ENCODE measurements around the gene SLC34A2. TPM values are rescaled to one million over a fixed set of nuclear protein-coding genes. Genes with fewer than 3 reads are reported as not detected.

The SLC34A2 gene
- polyA plus RNA-seq, 1 experiment: not detected

GRCh38 chr4:25667931-25668557, 12.4 kb downstream of the SLC34A2 start:
- no peak for DNase-seq (ENCODE audit: low read depth, low spot score)
- no peak overlapping the region for H3K4me3 ChIP-seq (ENCODE audit: low read depth, low read length)
- TF ChIP-seq CTCF (IDR thresholded peaks at IDR 0.05; ENCODE audit: low read depth, low read length): no peak
- H3K27ac ChIP-seq (ENCODE audit: low read depth, low read length): no peak overlapping the region
- POLR2A ChIA-PET: no interaction called here
- H3K27me3 ChIP-seq (ENCODE audit: control insufficient read depth, insufficient read depth, low read length): peaks cover 11% of the 10 kb centered on the region
- H3K9me3 ChIP-seq (ENCODE audit: control insufficient read depth, insufficient read depth, low read length): no peaks in the 10 kb centered on the region
- CTCF ChIA-PET: interaction anchor here (0.8 kb wide), 1 partner anchor 100 kb away, joined by 6 read pairs; no protein-coding TSS in a partner anchor

- CTCF ChIA-PET: no interaction called here
- TF ChIP-seq CTCF (IDR thresholded peaks at IDR 0.05; ENCODE audit: low read depth, low read length): no peak
- DNase-seq (ENCODE audit: low read depth, low spot score): no peak
- H3K9me3 ChIP-seq (ENCODE audit: control insufficient read depth, insufficient read depth, low read length): no peaks in the 10 kb centered on the region
- H3K4me3 ChIP-seq (ENCODE audit: low read depth, low read length): no peak overlapping the region
- POLR2A ChIA-PET: no interaction called here
- no peaks in the 10 kb centered on the region for H3K27me3 ChIP-seq (ENCODE audit: control insufficient read depth, insufficient read depth, low read length)
- H3K27ac ChIP-seq (ENCODE audit: low read depth, low read length): no peak overlapping the region
Observed at GRCh38 chr4:25670991-25671390, 15.3 kb downstream of the SLC34A2 start.

- ChIA-PET CTCF (no interaction called here), POLR2A (no interaction called here)
- no peak overlapping the region for H3K27ac ChIP-seq (ENCODE audit: low read depth, low read length)
- no peak overlapping the region for H3K4me3 ChIP-seq (ENCODE audit: low read depth, low read length)
- TF ChIP-seq CTCF (IDR thresholded peaks at IDR 0.05; ENCODE audit: low read depth, low read length): no peak
- H3K9me3 ChIP-seq (ENCODE audit: control insufficient read depth, insufficient read depth, low read length): peaks cover 4% of the 10 kb centered on the region; the same call in 1 of the 2 replicates
- H3K27me3 ChIP-seq (ENCODE audit: control insufficient read depth, insufficient read depth, low read length): no peaks in the 10 kb centered on the region
- DNase-seq (ENCODE audit: low read depth, low spot score): no peak
Observed at GRCh38 chr4:25672756-25673155, 17.1 kb downstream of the SLC34A2 start.

- ChIA-PET POLR2A (no interaction called here), CTCF (no interaction called here)
- Histone ChIP-seq H3K4me3 (ENCODE audit: low read depth, low read length) (no peak overlapping the region), H3K9me3 (ENCODE audit: control insufficient read depth, insufficient read depth, low read length) (peaks cover 4% of the 10 kb centered on the region; the same call in 1 of the 2 replicates), H3K27ac (ENCODE audit: low read depth, low read length) (no peak overlapping the region), H3K27me3 (ENCODE audit: control insufficient read depth, insufficient read depth, low read length) (no peaks in the 10 kb centered on the region)
- TF ChIP-seq CTCF (IDR thresholded peaks at IDR 0.05; ENCODE audit: low read depth, low read length): no peak
- no peak for DNase-seq (ENCODE audit: low read depth, low spot score)
Observed at GRCh38 chr4:25674386-25674785, 18.7 kb downstream of the SLC34A2 start.

GRCh38 chr4:25676221-25676620, 20.6 kb downstream of the SLC34A2 start:
- no peak for DNase-seq (ENCODE audit: low read depth, low spot score)
- Histone ChIP-seq H3K9me3 (ENCODE audit: control insufficient read depth, insufficient read depth, low read length) (peaks cover 4% of the 10 kb centered on the region; the same call in 1 of the 2 replicates), H3K27me3 (ENCODE audit: control insufficient read depth, insufficient read depth, low read length) (no peaks in the 10 kb centered on the region), H3K27ac (ENCODE audit: low read depth, low read length) (no peak overlapping the region), H3K4me3 (ENCODE audit: low read depth, low read length) (no peak overlapping the region)
- TF ChIP-seq CTCF (IDR thresholded peaks at IDR 0.05; ENCODE audit: low read depth, low read length): no peak
- ChIA-PET CTCF (no interaction called here), POLR2A (no interaction called here)

Data from AG04450 (cell line).